ENCODE results near the gene EMX1. TPM values are rescaled to one million over a fixed set of nuclear protein-coding genes. Genes with fewer than 3 reads are reported as not detected.
A peak's percentile ranks its signal among the peaks of the same experiment; 100 is the strongest.

The EMX1 gene
- total RNA-seq, 3 donors from 2014 or later, result 0.44 TPM; not detected in 2

DNA sequence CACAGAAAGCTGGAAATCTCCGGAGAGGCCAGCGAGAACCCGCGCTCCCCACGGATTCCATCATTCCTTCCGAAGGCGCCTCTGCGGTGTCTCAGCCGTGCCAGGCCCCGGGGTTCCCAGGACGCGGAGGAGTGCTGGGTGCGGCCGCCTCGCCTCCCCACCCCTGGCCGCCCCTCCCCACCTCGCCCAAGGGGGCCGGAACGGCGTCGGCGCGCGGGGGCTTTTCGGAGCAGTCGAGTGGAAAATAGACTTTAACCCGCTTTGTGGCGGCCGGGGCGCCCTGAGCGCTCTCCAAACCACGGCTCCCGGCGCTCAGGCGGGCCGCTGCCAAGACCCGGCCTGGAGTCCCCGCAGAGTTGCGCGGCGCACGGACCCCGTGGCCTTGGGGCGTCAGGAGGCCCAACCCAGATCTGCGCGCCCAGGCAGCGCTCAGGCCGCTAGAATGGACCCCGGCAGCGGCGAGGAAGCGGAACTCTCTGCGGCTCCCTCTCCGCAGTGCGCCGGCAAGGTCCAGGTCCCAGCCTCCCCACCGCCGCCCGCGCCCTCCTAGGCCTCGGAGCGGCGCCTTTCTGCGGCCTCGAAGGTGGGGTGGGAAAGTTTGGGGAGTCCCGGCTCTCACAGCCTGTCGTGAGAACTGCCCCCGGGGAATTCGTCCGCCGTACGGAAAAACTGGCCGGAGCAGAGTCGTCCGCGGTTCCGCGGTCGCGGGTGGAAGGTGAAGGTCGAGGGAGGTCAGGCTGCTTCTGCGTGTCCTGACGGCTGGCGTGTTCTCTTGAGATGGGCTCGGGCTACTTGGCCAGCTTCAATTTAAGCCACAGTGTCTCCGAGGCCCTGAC, 1.2 kb upstream of the EMX1 start:
- Histone ChIP-seq H3K9me3 (no peaks in the 10 kb centered on the region), H3K4me3 (peak overlapping the region; percentile 25 to 66 (median 48)), H3K27ac (no peak overlapping the region), H3K27me3 (peaks cover 22 to 100% of the 10 kb centered on the region in 2 donors), H3K4me1 (peaks cover 14 to 17% of the 10 kb centered on the region in 2 donors), H3K36me3 (no peaks in the 10 kb centered on the region)
- DNase-seq (ENCODE audit: low spot score in 2 of 2), result no peak
- intact Hi-C loops (cut with DNase I; ENCODE audit: low total_unique reads), result no loop called here
- TF ChIP-seq CTCF (IDR thresholded peaks at IDR 0.05) (no peak), POLR2AphosphoS5 (IDR thresholded peaks at IDR 0.05) (no peak), POLR2A (IDR thresholded peaks at IDR 0.05) (no peak)

GRCh38 chr2:72916743-72917137, 579 bp upstream of the EMX1 start:
- Histone ChIP-seq H3K4me3 (peak overlapping the region; percentile 25 to 66 (median 48)), H3K27ac (no peak overlapping the region), H3K9me3 (no peaks in the 10 kb centered on the region), H3K4me1 (peaks cover 14 to 17% of the 10 kb centered on the region in 2 donors), H3K27me3 (peaks cover 24 to 100% of the 10 kb centered on the region in 2 donors), H3K36me3 (no peaks in the 10 kb centered on the region)
- TF ChIP-seq POLR2AphosphoS5 (IDR thresholded peaks at IDR 0.05) (no peak), POLR2A (IDR thresholded peaks at IDR 0.05) (no peak)
- no peak for DNase-seq (ENCODE audit: low spot score in 2 of 2)
- intact Hi-C loops (cut with DNase I; ENCODE audit: low total_unique reads), result no loop called here

DNA sequence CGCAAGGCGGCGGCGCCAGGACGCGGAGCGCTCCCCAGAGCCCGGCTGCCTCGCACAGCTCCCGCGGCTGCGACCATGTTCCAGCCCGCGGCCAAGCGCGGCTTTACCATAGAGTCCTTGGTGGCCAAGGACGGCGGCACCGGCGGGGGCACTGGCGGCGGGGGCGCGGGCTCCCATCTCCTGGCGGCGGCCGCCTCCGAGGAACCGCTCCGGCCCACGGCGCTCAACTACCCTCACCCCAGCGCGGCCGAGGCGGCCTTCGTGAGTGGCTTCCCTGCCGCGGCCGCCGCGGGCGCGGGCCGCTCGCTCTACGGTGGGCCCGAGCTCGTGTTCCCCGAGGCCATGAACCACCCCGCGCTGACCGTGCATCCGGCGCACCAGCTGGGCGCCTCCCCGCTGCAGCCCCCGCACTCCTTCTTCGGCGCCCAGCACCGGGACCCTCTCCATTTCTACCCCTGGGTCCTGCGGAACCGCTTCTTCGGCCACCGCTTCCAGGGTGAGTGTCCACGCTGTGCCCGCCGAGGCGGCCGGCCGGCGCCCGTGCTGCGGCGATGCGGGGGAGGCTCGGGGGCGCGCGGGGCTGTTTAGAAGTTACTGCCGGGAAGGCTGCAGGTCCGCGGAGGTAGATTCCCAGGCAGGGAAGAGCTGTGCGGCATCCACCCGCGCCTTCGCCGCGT, 696 bp downstream of the EMX1 start:
- intact Hi-C loops (cut with DNase I; ENCODE audit: low total_unique reads), result no loop called here
- no peak for DNase-seq (ENCODE audit: low spot score in 2 of 2)
- Histone ChIP-seq H3K4me1 (peaks cover 14 to 17% of the 10 kb centered on the region in 2 donors), H3K9me3 (no peaks in the 10 kb centered on the region), H3K36me3 (no peaks in the 10 kb centered on the region), H3K27ac (no peak overlapping the region), H3K4me3 (peak overlapping the region; percentile 25 to 66 (median 48)), H3K27me3 (peaks cover 24 to 100% of the 10 kb centered on the region in 2 donors)
- TF ChIP-seq POLR2A (IDR thresholded peaks at IDR 0.05), result no peak
- no peak for TF ChIP-seq CTCF (IDR thresholded peaks at IDR 0.05)
- TF ChIP-seq POLR2AphosphoS5 (IDR thresholded peaks at IDR 0.05), result no peak

DNA sequence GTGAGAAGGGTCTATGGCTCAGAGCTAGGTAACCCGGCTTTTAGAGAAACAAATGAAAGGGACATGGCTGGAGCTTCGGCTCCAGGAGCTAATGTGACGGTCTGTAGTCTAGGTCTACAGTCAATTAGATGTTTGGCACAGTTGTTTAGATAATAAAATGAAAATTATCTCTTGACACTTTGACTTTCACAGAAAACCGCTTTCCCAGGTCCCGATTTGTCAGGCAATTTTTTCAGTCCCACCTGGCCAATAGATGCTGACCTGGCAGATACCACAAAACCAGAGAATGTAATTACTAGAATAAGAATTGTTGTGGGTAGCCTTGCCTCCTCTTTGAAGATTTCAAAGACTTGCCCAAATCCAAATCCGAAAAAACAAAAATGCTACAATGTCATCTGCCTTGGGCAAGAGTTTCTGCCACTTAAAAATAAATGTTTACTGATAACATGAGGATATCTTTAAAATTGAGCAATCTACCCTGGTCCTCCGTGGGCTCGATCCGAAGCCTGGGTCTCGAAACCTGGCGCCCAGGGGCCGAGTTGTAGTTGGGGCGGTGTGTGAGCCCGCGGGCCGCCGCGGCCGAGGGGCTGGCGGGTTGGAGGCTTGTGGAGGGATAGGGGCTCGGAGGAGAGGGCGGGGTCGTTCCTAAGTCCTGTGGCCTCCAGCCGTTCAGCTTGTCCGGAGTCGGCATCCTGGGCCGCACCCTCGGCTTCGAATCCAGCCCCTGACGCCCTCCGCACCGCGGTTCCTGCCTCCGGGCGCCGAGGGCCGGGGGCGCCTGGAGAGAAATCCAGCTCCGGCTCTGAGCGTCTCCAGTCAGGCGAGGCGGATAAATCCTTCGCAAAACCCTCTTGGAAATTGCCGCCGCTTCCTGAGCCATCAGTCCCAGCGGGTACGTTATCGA, 2.3 kb downstream of the EMX1 start:
- no peak overlapping the region for H3K27ac ChIP-seq
- no peak for DNase-seq (ENCODE audit: low spot score in 2 of 2)
- peaks cover 14 to 17% of the 10 kb centered on the region in 2 donors for H3K4me1 ChIP-seq
- TF ChIP-seq POLR2AphosphoS5 (IDR thresholded peaks at IDR 0.05) (no peak), POLR2A (IDR thresholded peaks at IDR 0.05) (no peak), CTCF (IDR thresholded peaks at IDR 0.05) (no peak)
- H3K27me3 ChIP-seq, result peaks cover 24 to 100% of the 10 kb centered on the region in 2 donors
- peak overlapping the region in 2 of 3 donors; percentile 26 to 52 for H3K4me3 ChIP-seq
- intact Hi-C loops (cut with DNase I; ENCODE audit: low total_unique reads), result no loop called here
- no peaks in the 10 kb centered on the region for H3K9me3 ChIP-seq
- no peaks in the 10 kb centered on the region for H3K36me3 ChIP-seq

Measured in breast epithelium (tissue), 4 donors.